Measurements from ENCODE around the gene ZC3H18.

ZC3H18 gene

DNA sequence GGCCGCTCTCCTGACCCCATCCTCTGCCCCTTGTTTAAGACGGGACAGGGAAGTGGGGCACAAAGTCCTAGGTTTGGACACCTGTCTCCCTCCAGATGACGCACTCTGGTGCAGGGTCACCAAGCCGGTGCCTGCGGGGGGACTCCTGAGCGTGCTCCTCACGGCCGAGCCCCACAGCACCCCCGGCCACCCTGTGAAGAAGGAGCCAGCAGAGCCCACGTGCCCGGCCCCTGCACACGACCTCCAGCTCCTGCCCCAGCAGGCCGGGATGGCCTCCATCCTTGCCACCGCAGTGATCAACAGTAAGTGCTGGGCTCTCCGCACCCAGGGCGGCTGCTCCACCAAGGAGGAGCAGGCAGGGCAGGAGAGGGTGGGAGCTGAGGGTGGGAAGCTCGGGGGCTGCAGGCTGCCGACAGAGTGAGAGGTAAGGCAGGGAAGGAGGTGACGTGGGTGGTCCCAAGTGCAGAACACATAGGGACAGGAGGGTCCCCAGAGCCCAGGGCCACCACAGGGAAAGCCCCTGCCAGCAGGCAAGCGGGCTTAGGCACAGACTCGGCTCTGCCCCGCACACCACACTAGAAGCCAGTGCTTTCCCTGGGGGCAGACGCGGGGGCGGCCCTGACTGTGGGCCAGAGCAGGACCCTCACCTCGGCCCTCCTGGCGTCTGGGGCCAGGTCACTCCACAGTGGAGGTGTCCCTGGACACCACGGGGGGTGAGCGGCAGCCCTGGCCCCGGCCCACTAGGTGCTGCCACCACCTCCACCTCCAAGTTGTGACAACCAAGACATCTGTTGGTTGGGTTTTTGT is 42.1 kb upstream of the ZC3H18 start:
- no peak for DNase-seq (ENCODE audit: low read depth in 1 of 2, low spot score in 1 of 2)
- no peak for TF ChIP-seq JUND (IDR thresholded peaks at IDR 0.05; ENCODE audit: low read depth)
- in situ Hi-C loops (cut with HindIII; ENCODE audit: low pct_unique_long_range_greater_than_20kb, low sequenced_read_pairs): no loop called here

DNA sequence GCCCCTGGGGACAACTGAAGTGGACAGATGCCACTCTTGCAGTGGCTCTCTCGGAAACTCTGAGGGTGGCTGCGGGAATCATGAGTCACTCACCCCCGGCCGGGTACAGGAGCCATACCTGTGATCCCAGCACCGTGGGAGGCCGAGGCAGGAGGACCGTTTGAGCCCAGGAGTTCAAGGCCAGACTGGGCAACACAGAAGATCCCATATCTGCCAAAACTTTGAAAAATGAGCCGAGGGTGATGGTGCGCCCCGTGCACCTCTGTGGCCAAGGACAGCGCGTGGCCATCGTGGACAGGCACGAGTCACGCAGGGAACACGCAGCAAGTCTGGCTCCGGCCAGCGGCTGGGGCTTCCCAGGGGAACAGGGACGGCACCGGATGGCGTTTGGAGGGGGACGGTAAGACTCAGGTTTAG is 41.3 kb upstream of the ZC3H18 start:
- in situ Hi-C loops (cut with HindIII; ENCODE audit: low pct_unique_long_range_greater_than_20kb, low sequenced_read_pairs): no loop called here
- DNase-seq (ENCODE audit: low read depth in 1 of 2, low spot score in 1 of 2): no peak
- no peak for TF ChIP-seq JUND (IDR thresholded peaks at IDR 0.05; ENCODE audit: low read depth)

DNA sequence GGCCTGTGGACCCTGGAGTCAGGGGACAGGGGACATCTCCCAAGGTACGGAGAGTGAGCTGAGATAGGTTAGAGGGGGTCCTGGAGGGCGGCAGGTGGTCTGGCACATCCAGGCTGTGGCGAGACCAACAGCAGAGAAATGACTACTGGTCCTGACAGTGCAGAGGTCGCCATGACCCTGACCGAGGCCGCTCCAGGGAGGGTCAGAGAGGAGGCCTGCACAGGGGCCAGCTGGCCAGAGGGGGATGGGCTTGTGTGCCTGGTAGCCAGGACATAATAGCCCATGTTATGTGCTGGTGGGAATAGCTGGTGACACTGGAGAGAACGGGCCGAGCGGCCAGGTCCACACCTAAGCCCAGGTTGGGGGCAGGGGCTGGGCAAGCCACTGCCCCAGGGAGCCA is 40.6 kb upstream of the ZC3H18 start:
- DNase-seq (ENCODE audit: low read depth in 1 of 2, low spot score in 1 of 2): no peak
- TF ChIP-seq JUND (IDR thresholded peaks at IDR 0.05; ENCODE audit: low read depth): no peak
- in situ Hi-C loops (cut with HindIII; ENCODE audit: low pct_unique_long_range_greater_than_20kb, low sequenced_read_pairs): no loop called here

DNA sequence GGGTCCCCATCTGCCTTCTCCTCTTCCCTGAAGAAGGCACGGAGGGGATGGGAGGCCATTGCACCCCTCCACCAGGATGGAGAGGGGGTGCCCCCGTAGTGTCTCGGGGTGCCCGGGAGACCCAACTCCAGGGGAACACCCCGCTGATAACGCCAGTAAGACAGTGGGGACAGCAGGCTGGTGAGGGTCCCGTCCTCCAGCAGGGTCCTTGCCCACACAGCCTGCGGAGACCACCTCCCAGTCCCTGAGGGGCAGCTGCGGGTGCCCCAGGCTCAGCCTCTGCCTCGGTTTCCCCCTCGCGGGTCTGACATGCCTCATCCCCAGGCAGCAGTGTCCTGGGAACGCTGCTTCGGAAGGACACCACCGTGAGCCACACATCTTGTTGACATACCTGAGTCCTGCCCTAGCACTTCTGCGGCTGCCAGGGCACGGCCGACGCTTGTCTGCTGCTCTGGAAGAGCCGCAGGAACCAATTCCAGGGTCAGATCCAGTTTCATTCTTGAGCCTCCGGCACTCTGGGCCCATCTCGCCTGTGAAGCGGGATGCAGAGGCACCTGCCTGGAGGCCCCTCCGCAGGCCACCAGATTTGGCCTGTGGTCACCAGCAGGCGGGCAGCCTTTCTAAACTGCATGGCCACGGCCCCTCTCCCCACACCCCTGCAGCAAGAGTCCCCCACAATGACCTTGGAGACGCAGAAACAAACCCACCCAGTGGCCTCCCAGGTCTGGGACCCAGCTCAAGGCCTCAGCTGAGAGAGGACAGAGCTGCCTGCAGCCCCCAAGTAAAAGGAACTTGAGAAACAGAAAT is 39.9 kb upstream of the ZC3H18 start:
- in situ Hi-C loops (cut with HindIII; ENCODE audit: low pct_unique_long_range_greater_than_20kb, low sequenced_read_pairs): no loop called here
- no peak for TF ChIP-seq JUND (IDR thresholded peaks at IDR 0.05; ENCODE audit: low read depth)
- no peak for DNase-seq (ENCODE audit: low read depth in 1 of 2, low spot score in 1 of 2)

DNA sequence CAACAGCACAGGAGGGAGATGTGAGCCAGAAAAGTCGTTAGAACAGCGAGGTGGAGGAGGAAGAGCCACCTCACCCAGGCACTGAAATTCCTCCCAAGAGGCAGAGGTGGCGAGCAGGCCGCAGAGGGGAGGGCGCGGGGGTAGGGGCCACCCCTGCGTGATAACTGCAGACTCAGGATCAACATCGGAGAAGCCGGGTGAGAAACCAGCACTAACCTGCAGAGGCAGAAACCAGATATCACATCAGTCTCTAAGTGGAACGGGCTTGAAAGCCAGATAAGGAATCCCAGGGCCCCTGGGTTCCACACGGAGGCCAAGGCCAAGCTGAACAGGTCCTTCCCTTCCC is 39.4 kb upstream of the ZC3H18 start:
- no peak for TF ChIP-seq JUND (IDR thresholded peaks at IDR 0.05; ENCODE audit: low read depth)
- in situ Hi-C loops (cut with HindIII; ENCODE audit: low pct_unique_long_range_greater_than_20kb, low sequenced_read_pairs): no loop called here
- no peak for DNase-seq (ENCODE audit: low read depth in 1 of 2, low spot score in 1 of 2)

DNA sequence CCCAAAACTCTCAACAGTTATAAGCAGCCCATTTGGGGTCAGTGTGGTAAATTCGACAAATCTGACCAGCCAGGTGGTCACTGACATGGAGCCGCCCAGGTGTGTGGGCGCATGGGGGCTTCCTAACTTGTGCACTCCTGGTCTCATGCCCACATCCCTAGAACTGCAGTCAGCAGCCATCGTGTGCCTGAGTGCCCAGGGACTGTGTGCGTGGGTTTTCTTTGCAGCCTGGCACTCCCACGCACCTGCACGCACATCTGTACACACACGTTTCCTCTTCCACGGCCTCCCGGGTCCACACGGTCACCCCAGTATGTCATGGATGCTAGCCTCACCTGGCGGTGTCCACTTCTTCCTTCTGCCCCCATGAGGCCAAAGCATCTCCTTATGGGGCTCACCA is 38.9 kb upstream of the ZC3H18 start:
- DNase-seq (ENCODE audit: low read depth in 1 of 2, low spot score in 1 of 2): no peak
- TF ChIP-seq JUND (IDR thresholded peaks at IDR 0.05; ENCODE audit: low read depth): no peak
- in situ Hi-C loops (cut with HindIII; ENCODE audit: low pct_unique_long_range_greater_than_20kb, low sequenced_read_pairs): no loop called here

DNA sequence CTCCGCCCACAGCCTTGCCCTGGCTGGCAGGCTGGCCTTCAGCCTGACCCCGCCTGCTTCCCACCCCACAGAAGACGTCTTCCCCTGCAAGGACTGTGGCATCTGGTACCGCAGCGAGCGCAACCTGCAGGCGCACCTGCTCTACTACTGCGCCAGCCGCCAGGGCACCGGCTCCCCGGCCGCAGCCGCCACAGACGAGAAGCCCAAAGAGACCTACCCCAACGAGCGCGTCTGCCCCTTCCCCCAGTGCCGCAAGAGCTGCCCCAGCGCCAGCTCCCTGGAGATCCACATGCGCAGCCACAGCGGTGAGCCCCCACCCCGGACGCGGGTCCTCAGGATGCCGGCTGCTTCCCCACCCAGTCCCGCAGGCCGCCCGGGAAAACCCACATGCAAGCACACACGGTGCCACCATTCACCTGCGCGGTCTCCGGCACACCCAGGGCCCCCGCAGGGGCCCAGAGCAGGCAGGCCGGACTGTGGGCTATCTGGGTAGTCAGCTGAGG is 38.2 kb upstream of the ZC3H18 start:
- no peak for DNase-seq (ENCODE audit: low read depth in 1 of 2, low spot score in 1 of 2)
- TF ChIP-seq JUND (IDR thresholded peaks at IDR 0.05; ENCODE audit: low read depth): no peak
- in situ Hi-C loops (cut with HindIII; ENCODE audit: low pct_unique_long_range_greater_than_20kb, low sequenced_read_pairs): no loop called here

DNA sequence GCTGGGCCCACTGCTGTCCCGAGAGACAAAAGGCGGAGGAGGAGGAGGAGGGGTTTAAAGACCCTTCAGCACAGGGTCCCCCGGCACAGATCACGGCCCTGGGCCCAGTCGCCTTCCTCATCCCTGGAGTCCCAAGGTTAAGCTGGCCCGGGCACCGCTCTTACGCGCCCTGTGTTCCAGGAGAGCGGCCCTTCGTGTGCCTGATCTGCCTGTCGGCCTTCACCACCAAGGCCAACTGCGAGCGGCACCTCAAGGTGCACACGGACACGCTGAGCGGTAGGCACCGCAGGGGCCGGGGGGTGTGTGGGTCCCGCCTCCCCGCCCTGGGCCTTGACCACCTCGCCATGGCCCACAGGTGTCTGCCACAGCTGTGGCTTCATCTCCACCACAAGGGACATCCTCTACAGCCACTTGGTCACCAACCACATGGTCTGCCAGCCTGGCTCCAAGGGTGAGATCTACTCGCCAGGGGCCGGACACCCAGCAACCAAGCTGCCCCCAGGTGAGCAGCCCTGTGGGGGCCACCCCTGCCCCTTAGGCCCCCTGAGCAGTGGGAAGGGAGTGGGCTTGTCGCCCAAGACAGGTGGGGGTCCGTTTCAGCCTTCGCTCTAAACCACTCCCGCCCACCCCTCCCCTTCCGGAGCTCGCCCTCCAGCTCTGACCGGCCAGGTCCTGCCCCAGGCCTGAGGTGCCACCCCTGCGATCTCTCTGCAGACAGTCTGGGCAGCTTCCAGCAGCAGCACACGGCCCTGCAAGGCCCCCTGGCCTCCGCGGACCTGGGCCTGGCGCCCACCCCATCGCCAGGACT is 37.6 kb upstream of the ZC3H18 start:
- no peak for DNase-seq (ENCODE audit: low read depth in 1 of 2, low spot score in 1 of 2)
- in situ Hi-C loops (cut with HindIII; ENCODE audit: low pct_unique_long_range_greater_than_20kb, low sequenced_read_pairs): no loop called here
- no peak for TF ChIP-seq JUND (IDR thresholded peaks at IDR 0.05; ENCODE audit: low read depth)

DNA sequence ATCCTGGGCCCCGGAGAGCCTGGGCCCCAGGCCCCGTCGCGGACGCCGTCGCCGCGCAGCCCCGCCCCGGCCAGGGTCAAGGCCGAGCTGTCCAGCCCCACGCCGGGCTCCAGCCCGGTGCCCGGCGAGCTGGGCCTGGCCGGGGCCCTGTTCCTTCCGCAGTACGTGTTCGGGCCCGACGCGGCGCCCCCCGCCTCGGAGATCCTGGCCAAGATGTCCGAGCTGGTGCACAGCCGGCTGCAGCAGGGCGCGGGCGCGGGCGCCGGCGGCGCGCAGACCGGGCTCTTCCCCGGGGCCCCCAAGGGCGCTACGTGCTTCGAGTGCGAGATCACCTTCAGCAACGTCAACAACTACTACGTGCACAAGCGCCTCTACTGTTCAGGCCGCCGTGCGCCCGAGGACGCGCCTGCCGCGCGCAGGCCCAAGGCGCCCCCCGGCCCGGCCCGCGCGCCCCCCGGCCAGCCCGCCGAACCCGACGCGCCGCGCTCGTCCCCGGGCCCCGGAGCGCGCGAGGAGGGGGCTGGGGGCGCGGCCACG is 36.8 kb upstream of the ZC3H18 start:
- no peak for TF ChIP-seq JUND (IDR thresholded peaks at IDR 0.05; ENCODE audit: low read depth)
- in situ Hi-C loops (cut with HindIII; ENCODE audit: low pct_unique_long_range_greater_than_20kb, low sequenced_read_pairs): no loop called here
- DNase-seq (ENCODE audit: low read depth in 1 of 2, low spot score in 1 of 2): no peak

DNA sequence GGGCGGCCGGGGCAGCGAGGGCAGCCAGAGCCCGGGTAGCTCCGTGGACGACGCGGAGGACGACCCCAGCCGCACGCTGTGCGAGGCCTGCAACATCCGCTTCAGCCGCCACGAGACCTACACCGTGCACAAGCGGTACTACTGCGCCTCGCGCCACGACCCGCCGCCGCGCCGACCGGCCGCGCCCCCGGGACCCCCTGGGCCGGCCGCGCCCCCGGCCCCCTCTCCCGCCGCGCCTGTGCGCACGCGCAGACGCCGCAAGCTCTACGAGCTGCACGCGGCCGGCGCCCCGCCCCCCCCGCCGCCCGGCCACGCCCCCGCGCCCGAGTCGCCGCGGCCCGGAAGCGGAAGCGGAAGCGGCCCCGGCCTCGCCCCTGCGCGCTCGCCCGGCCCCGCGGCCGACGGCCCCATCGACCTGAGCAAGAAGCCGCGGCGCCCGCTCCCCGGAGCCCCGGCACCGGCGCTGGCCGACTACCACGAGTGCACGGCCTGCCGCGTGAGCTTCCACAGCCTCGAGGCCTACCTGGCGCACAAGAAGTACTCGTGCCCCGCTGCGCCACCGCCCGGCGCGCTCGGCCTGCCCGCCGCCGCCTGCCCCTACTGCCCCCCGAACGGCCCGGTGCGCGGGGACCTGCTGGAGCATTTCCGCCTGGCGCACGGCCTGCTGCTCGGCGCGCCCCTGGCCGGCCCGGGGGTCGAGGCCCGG is 36.1 kb upstream of the ZC3H18 start:
- DNase-seq (ENCODE audit: low read depth in 1 of 2, low spot score in 1 of 2): peak; percentile 85 to 99

DNA sequence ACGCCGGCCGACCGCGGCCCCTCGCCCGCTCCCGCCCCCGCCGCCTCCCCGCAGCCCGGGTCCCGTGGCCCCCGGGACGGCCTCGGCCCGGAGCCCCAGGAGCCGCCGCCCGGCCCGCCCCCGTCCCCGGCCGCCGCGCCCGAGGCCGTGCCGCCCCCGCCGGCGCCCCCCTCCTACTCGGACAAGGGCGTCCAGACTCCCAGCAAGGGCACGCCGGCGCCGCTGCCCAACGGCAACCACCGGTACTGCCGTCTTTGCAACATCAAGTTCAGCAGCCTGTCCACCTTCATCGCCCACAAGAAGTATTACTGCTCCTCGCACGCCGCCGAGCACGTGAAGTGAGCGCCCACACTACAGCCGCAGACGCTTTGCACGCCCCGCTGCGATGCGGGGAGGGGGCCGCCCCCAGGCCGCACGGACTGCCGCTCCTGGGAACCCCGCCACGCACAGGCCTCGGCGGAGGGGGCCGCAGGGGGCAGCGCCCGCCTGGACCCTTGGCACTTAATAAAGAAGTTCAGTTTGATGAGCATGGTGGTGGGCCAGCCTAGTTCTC is 35.5 kb upstream of the ZC3H18 start:
- peak; percentile 74 to 88 for DNase-seq (ENCODE audit: low read depth in 1 of 2, low spot score in 1 of 2)
- in situ Hi-C loops (cut with HindIII; ENCODE audit: low pct_unique_long_range_greater_than_20kb, low sequenced_read_pairs): no loop called here
- TF ChIP-seq JUND (IDR thresholded peaks at IDR 0.05; ENCODE audit: low read depth): no peak

More for the DNA sequence above, 36.1 kb upstream of the ZC3H18 start:
- TF ChIP-seq JUND (IDR thresholded peaks at IDR 0.05; ENCODE audit: low read depth): no peak
- in situ Hi-C loops (cut with HindIII; ENCODE audit: low pct_unique_long_range_greater_than_20kb, low sequenced_read_pairs): no loop called here

Data from T47D (cell line).